Stimulated activated naive CD8-positive, alpha-beta T cell treated with anti-CD3 and anti-CD28 coated beads, Interleukin-15, amount 100 ng/mL, for 72 hours (primary cell): ENCODE measurements around the gene PPM1H.

Experiments
- ATAC-seq: fragments of 150-1000 bp; cut with Tn5 transposase; 2 replicates; pipeline ENCODE4 v1.10.0; 2021; ENCODE audit warnings: mild to moderate bottlenecking, moderate library complexity
- DNase-seq, 2 donors: peaks; one replicate each; pipeline ENCODE4 v3.0.0; 2021 to 2022
- H3K27ac Mint-ChIP-seq, 2 donors: one replicate each; pipeline ENCODE4 v1.8.0; 2022; ENCODE audit warnings: mild to moderate bottlenecking in 2 of 2, mixed read lengths in 2 of 2, moderate library complexity in 2 of 2
- H3K27me3 Mint-ChIP-seq: one replicate; pipeline ENCODE4 v1.8.0; 2022; ENCODE audit warnings: mixed read lengths
- H3K4me1 Mint-ChIP-seq: one replicate; pipeline ENCODE4 v1.8.0; 2022; ENCODE audit warnings: mild to moderate bottlenecking, mixed read lengths
- H3K4me3 Mint-ChIP-seq, 2 donors: one replicate each; pipeline ENCODE4 v1.8.0; 2022; ENCODE audit warnings: mild to moderate bottlenecking in 2 of 2, mixed read lengths in 2 of 2, moderate library complexity in 1 of 2
- H3K9me3 Mint-ChIP-seq, 2 donors: one replicate each; pipeline ENCODE4 v1.8.0; 2022; ENCODE audit warnings: mixed read lengths in 2 of 2

The PPM1H gene

GRCh38 chr12:62925680-62926079 lies 9.3 kb downstream of the PPM1H start:
- no peak for ATAC-seq
- H3K4me3 Mint-ChIP-seq: no peak overlapping the region
- DNase-seq: no peak
- peaks cover 20% of the 10 kb centered on the region for H3K27me3 Mint-ChIP-seq
- H3K27ac Mint-ChIP-seq: no peak overlapping the region
- no peaks in the 10 kb centered on the region for H3K9me3 Mint-ChIP-seq
- no peaks in the 10 kb centered on the region for H3K4me1 Mint-ChIP-seq

DNA sequence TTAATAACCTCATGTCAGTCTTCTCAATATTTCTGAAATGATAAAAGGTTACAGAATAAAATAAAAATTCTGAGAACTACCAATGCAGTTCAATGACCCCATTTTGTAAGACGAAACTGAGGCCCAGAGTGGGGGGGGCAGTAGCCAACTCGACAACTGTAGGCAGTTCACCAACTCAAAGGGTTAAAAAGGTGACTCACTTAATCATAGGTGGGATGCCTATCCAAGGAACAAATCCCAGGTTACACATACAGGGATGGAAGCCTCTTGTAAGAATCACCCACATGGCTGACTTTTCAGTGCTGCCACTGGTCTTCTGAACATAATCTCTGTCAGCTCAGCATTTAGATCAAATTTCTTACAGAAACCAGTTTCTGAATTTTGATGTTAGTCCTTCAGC lies 10.9 kb downstream of the PPM1H start:
- peaks cover 11% of the 10 kb centered on the region for H3K27me3 Mint-ChIP-seq

DNA sequence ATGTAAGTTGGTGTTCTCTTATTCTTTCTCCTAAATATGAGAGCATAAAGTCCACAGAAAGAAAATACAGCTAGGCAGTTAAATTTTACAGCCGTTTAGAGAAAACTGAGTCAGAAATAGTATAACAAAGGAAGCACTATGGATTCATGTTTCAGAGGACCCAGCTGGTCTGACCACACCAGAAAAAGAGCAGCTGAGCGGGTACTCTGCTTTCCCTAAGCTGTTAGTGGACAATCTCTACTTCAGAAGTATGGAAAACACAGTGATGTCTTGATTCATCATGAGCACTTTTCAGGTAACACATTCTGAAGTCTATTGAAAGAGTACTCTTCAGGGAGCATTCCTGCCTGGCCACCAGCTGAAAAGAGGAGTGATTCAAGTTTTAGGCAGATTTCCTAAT lies 12.4 kb downstream of the PPM1H start:
- no peaks in the 10 kb centered on the region for H3K4me1 Mint-ChIP-seq
- no peak for DNase-seq
- no peaks in the 10 kb centered on the region for H3K9me3 Mint-ChIP-seq
- H3K27ac Mint-ChIP-seq: no peak overlapping the region
- H3K4me3 Mint-ChIP-seq: no peak overlapping the region
- peaks cover 7% of the 10 kb centered on the region for H3K27me3 Mint-ChIP-seq
- ATAC-seq: no peak

More for the DNA sequence above, 10.9 kb downstream of the PPM1H start:
- Mint-ChIP-seq H3K9me3 (no peaks in the 10 kb centered on the region), H3K4me1 (no peaks in the 10 kb centered on the region), H3K27ac (no peak overlapping the region), H3K4me3 (no peak overlapping the region)
- no peak for ATAC-seq
- no peak for DNase-seq

DNA sequence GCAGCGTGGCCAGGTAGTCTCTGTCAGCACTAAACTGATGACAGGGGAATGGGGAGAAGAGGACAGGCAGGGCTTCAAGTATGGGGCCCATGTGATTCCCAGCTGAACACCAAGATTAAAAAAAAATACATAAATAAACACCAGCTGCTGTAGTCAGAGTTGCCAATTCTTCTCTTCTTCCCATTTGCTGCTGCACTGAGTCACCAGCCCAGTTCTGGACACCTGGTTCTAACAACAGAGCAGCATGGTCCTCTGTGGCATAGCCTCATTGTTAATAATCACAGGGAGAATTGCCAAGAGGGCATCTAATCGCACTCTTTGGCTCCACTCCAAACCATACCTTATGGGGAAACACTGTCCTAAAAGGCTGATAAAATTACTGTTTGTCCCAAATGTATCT lies 15.1 kb downstream of the PPM1H start:
- Mint-ChIP-seq H3K4me3 (no peak overlapping the region), H3K27ac (no peak overlapping the region)
- ATAC-seq: no peak

DNA sequence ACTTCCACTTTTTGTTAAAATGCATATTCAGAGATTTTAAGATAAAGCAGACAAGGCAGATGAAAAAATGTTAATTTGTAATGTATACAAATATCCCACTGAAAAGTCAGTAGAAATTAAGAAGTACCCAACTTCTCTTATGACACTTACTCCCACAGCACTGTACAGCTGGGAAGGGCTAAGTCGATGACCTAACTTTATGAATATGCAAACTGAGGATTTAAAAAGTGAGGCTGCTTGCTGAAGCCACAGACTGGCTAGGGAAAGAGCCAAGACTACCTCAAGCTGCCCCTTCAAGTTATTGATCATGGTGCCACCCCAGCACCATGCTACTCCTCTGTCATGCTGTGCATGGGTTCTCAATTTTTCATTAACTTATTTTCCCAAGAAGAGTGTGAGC lies 17.0 kb downstream of the PPM1H start:
- H3K27me3 Mint-ChIP-seq: peaks cover 10% of the 10 kb centered on the region
- no peak for DNase-seq
- no peaks in the 10 kb centered on the region for H3K9me3 Mint-ChIP-seq
- H3K27ac Mint-ChIP-seq: no peak overlapping the region
- ATAC-seq: no peak
- H3K4me1 Mint-ChIP-seq: no peaks in the 10 kb centered on the region
- no peak overlapping the region for H3K4me3 Mint-ChIP-seq

More for the DNA sequence above, 15.1 kb downstream of the PPM1H start:
- DNase-seq: no peak
- Mint-ChIP-seq H3K9me3 (no peaks in the 10 kb centered on the region), H3K4me1 (no peaks in the 10 kb centered on the region), H3K27me3 (peaks cover 7% of the 10 kb centered on the region)

DNA sequence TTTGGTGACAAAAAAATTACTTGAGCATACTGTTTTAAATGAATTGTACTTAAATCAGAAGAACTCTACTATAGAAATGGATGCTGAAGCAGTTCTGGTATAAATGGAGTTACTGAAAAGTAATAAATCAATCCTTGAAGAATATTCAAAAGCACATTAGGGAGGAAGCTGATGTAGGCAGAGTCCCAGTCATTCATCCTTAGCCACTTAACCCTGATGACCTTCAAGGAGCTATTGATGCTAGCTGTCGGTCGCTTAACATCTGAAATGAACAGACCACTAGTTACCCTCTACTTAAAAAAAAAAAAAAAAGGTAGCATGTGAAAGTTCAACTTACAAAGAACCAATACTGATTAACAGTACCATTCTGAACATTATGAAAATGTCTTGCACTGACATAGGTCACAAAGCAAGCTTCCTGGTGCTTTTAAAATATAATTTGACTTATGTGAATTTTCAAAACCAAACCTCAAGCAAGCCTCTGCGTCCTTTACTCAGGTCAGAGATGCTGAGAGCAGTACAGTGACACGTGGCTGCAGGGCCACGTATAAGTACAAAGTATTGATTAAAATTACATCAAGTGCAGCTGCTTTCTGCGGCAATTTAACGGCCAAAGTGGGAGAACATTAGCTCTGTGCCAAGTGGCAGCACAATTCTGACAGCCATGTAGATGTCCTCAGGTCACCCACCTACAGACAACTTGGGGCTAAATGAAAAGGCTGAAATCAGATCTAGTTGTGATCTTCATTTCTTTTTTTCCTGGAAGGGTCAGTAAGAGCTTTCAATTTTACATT lies 18.1 kb downstream of the PPM1H start:
- H3K27me3 Mint-ChIP-seq: peaks cover 15% of the 10 kb centered on the region

GRCh38 chr12:62915204-62915529 lies 19.8 kb downstream of the PPM1H start:
- Mint-ChIP-seq H3K4me1 (no peaks in the 10 kb centered on the region), H3K27me3 (peaks cover 15% of the 10 kb centered on the region), H3K27ac (no peak overlapping the region), H3K4me3 (no peak overlapping the region), H3K9me3 (no peaks in the 10 kb centered on the region)
- DNase-seq: no peak
- no peak for ATAC-seq

More for the DNA sequence above, 18.1 kb downstream of the PPM1H start:
- no peaks in the 10 kb centered on the region for H3K4me1 Mint-ChIP-seq
- no peak overlapping the region for H3K27ac Mint-ChIP-seq
- no peak overlapping the region for H3K4me3 Mint-ChIP-seq
- no peak for ATAC-seq
- no peak for DNase-seq
- H3K9me3 Mint-ChIP-seq: no peaks in the 10 kb centered on the region

- DNase-seq: no peak
- no peaks in the 10 kb centered on the region for H3K9me3 Mint-ChIP-seq
- no peaks in the 10 kb centered on the region for H3K4me1 Mint-ChIP-seq
- peaks cover 20% of the 10 kb centered on the region for H3K27me3 Mint-ChIP-seq
- no peak overlapping the region for H3K27ac Mint-ChIP-seq
- ATAC-seq: no peak
- no peak overlapping the region for H3K4me3 Mint-ChIP-seq
These were observed 20.3 kb downstream of the PPM1H start for GRCh38 chr12:62914443-62915203.

- H3K4me1 Mint-ChIP-seq: no peaks in the 10 kb centered on the region
- H3K9me3 Mint-ChIP-seq: no peaks in the 10 kb centered on the region
- ATAC-seq (no peak), DNase-seq (no peak)
- no peak overlapping the region for H3K4me3 Mint-ChIP-seq
- no peak overlapping the region for H3K27ac Mint-ChIP-seq
- peaks cover 21% of the 10 kb centered on the region for H3K27me3 Mint-ChIP-seq
These were observed 21.6 kb downstream of the PPM1H start for GRCh38 chr12:62913380-62913779.

DNA sequence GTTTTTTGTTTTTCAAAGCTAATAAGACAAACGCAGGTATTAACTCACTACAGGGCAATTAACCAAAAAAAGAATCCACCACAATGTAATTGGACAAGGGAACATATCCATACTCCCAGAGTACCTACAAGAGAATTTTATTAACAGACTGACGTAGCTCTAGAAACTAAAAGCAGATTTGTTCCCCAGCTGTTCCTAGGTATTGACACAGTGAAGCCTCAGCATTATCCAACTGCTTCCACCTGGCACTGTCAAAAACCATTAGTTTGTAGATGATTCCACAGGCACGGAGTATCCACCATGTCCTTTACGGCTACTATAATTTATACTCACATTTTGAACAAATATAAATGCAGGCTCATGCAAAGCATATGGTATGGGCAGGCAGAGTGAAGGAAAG lies 22.3 kb downstream of the PPM1H start:
- Mint-ChIP-seq H3K27ac (no peak overlapping the region), H3K4me1 (no peaks in the 10 kb centered on the region), H3K4me3 (no peak overlapping the region), H3K9me3 (no peaks in the 10 kb centered on the region), H3K27me3 (peaks cover 21% of the 10 kb centered on the region)
- DNase-seq (no peak), ATAC-seq (no peak)

GRCh38 chr12:62911286-62911685 lies 23.7 kb downstream of the PPM1H start:
- Mint-ChIP-seq H3K27me3 (peaks cover 27% of the 10 kb centered on the region), H3K9me3 (no peaks in the 10 kb centered on the region), H3K27ac (no peak overlapping the region), H3K4me1 (no peaks in the 10 kb centered on the region), H3K4me3 (no peak overlapping the region)
- no peak for ATAC-seq
- no peak for DNase-seq

GRCh38 chr12:62910549-62911169 lies 24.3 kb downstream of the PPM1H start:
- ATAC-seq: no peak
- no peak overlapping the region for H3K4me3 Mint-ChIP-seq
- H3K27ac Mint-ChIP-seq: no peak overlapping the region
- H3K9me3 Mint-ChIP-seq: no peaks in the 10 kb centered on the region
- H3K27me3 Mint-ChIP-seq: peaks cover 29% of the 10 kb centered on the region
- H3K4me1 Mint-ChIP-seq: no peaks in the 10 kb centered on the region
- DNase-seq: no peak

DNA sequence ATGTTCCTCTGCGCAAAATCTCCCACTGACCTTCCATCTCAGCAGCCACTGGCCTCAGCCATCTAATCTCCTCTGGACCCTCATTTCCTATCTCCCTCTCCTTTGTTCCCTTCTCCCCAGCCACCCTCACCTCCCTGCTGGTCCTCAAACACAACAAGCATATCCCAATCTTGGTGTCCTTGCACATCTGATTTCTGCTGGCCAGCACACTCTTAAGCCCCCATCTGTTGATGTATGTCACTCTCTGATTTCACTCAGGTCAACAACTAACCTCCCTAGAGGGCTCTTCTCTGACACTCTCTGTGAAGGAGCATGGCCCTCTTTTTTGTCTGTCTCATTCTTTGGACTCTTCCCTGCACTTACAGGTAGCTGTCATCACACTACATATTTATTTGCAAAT lies 25.6 kb downstream of the PPM1H start:
- Mint-ChIP-seq H3K27ac (no peak overlapping the region), H3K27me3 (peaks cover 38% of the 10 kb centered on the region), H3K9me3 (no peaks in the 10 kb centered on the region), H3K4me1 (no peaks in the 10 kb centered on the region), H3K4me3 (no peak overlapping the region)
- DNase-seq (no peak), ATAC-seq (no peak)

DNA sequence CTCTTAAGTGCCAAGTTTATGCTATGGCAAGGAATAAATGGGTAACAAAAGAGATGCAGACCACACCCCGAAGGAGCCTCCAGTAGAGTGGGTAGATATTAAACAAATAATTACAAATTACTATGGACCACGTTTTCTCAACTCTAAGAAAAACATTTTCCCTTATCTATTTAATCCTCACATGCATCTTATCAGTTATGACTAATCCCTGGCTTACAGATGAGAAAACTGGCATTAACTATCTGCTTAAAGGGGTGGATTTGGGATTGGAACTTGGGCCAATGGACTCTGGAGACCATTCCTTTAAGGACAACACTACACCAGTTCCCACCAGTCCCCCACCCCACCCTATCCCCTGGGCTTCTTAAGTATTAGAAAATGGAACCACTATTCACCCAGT lies 26.3 kb downstream of the PPM1H start:
- peaks cover 38% of the 10 kb centered on the region for H3K27me3 Mint-ChIP-seq
- DNase-seq: no peak
- H3K4me3 Mint-ChIP-seq: no peak overlapping the region
- no peak for ATAC-seq
- no peaks in the 10 kb centered on the region for H3K9me3 Mint-ChIP-seq
- no peak overlapping the region for H3K27ac Mint-ChIP-seq
- H3K4me1 Mint-ChIP-seq: no peaks in the 10 kb centered on the region

DNA sequence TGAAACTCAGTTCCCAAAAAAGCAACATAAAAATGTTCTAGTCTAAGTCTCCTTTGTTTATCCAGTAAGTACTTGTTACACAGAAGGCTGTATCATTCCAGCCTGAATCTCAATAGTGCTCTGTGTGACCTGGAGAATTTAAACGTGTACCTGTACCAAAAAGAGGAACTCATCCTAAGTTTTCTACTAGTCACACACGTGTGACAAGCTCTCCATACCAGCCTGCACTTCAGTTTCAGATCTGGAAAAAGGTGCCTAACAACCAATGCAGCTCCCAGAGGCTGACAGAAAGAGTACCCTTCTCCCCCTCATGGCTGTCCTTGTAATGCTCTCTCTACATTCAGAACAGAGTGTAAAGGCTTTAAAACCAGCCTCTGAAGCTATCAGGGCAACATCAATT lies 27.4 kb downstream of the PPM1H start:
- DNase-seq: no peak
- H3K4me1 Mint-ChIP-seq: no peaks in the 10 kb centered on the region
- no peak overlapping the region for H3K27ac Mint-ChIP-seq
- H3K4me3 Mint-ChIP-seq: no peak overlapping the region
- H3K9me3 Mint-ChIP-seq: no peaks in the 10 kb centered on the region
- peaks cover 31% of the 10 kb centered on the region for H3K27me3 Mint-ChIP-seq
- ATAC-seq: no peak

- Mint-ChIP-seq H3K27me3 (peaks cover 30% of the 10 kb centered on the region), H3K4me3 (no peak overlapping the region), H3K27ac (no peak overlapping the region), H3K9me3 (no peaks in the 10 kb centered on the region), H3K4me1 (no peaks in the 10 kb centered on the region)
- ATAC-seq (no peak), DNase-seq (no peak)
These were observed 27.9 kb downstream of the PPM1H start for GRCh38 chr12:62907078-62907477.
